Mammary epithelial cell (primary cell): Measurements from ENCODE around the gene FBXO17.

Experiments
- CTCF ChIP-seq, 2 donors: IDR thresholded peaks in 1 of 2; conservative IDR thresholded peaks in 1 of 2; 2 replicates each; pipeline ENCODE4 v1.5.1; 2011 to 2012; ENCODE audit warnings: inconsistent platforms in 2 of 2, low read length in 2 of 2, mild to moderate bottlenecking in 2 of 2, control low read depth in 1 of 2, low read depth in 1 of 2; ENCODE audit not compliant: insufficient read depth in 1 of 2; ENCODE audit errors: extremely low read depth in 1 of 2
- EZH2 ChIP-seq: IDR thresholded peaks from 2 replicates; pipeline ENCODE4 v1.6.1; 2012; ENCODE audit warnings: low read length, inconsistent platforms, borderline replicate concordance

GRCh38 chr19:39004403-39004802, 28.9 kb upstream of the FBXO17 start:
- TF ChIP-seq CTCF (conservative IDR thresholded peaks at IDR 0.05 in 1 of 2, IDR thresholded peaks at IDR 0.05 in 1 of 2; ENCODE audit: extremely low read depth in 1 of 2, insufficient read depth in 1 of 2, low read depth in 1 of 2, low read length in 2 of 2): no peak
- TF ChIP-seq EZH2: no peak
